Fibroblast of lung (primary cell): ENCODE results near the gene LAMP5. TPM values are rescaled to one million over a fixed set of nuclear protein-coding genes. Genes with fewer than 3 reads are reported as not detected.
A peak's percentile ranks its signal among the peaks of the same experiment; 100 is the strongest.

ENCODE experiments used
- DNase-seq, 2 donors: peaks; one replicate each; pipeline versions ENCODE4 v3.0.0 to v3.0.0-alpha.2; 2010; ENCODE audit warnings: low read depth in 2 of 2
- H2AFZ ChIP-seq: 2 replicates; pipeline ENCODE4 v1.5.1; 2012; ENCODE audit warnings: low read length, control low read depth, inconsistent platforms
- H3K27ac ChIP-seq: 2 replicates; pipeline ENCODE4 v1.5.1; 2011; ENCODE audit warnings: low read length, control low read depth; ENCODE audit not compliant: insufficient read depth
- H3K27me3 ChIP-seq: 2 replicates; pipeline ENCODE4 v1.5.1; 2011; ENCODE audit warnings: mild to moderate bottlenecking, low read length; ENCODE audit not compliant: control insufficient read depth, insufficient read depth
- H3K36me3 ChIP-seq: 2 replicates; pipeline ENCODE4 v1.5.1; 2011; ENCODE audit warnings: low read length; ENCODE audit not compliant: control insufficient read depth, insufficient read depth
- H3K4me1 ChIP-seq: 2 replicates; pipeline ENCODE4 v1.5.1; 2011; ENCODE audit warnings: low read length; ENCODE audit not compliant: control insufficient read depth, insufficient read depth; ENCODE audit errors: extremely low read depth
- H3K4me2 ChIP-seq: 2 replicates; pipeline ENCODE4 v1.5.1; 2011; ENCODE audit warnings: low read length, control low read depth; ENCODE audit not compliant: insufficient read depth; ENCODE audit errors: extremely low read depth
- H3K4me3 ChIP-seq, 4 experiments: fragments of 200-600 bp in 1 of 4; sonication (generic) in 1 of 4; replicated peaks in 1 of 4; 2 replicates each; pipeline ENCODE4 v1.5.1; 2011 to 2016; ENCODE audit warnings: low read length in 4 of 4, low read depth in 3 of 4, mild to moderate bottlenecking in 3 of 4, control low read depth in 2 of 4, inconsistent platforms in 1 of 4, mixed read lengths in 1 of 4; ENCODE audit not compliant: insufficient read depth in 1 of 4; ENCODE audit errors: control extremely low read depth in 1 of 4
- H3K79me2 ChIP-seq: 2 replicates; pipeline ENCODE4 v1.5.1; 2012; ENCODE audit warnings: mild to moderate bottlenecking, low read length, inconsistent platforms; ENCODE audit not compliant: control insufficient read depth, insufficient read depth
- H3K9ac ChIP-seq: 2 replicates; pipeline ENCODE4 v1.5.1; 2011; ENCODE audit warnings: mild to moderate bottlenecking, low read length, control low read depth; ENCODE audit not compliant: insufficient read depth
- H3K9me3 ChIP-seq: 2 replicates; pipeline ENCODE4 v1.5.1; 2012; ENCODE audit warnings: low read depth, low read length; ENCODE audit not compliant: control insufficient read depth, insufficient read depth
- H4K20me1 ChIP-seq: 2 replicates; pipeline ENCODE4 v1.5.1; 2011; ENCODE audit warnings: low read length; ENCODE audit not compliant: control insufficient read depth, insufficient read depth; ENCODE audit errors: extremely low read depth
- EZH2 ChIP-seq: IDR thresholded peaks from 2 replicates; pipeline ENCODE4 v1.5.1; 2012; ENCODE audit warnings: low read length, control low read depth, mild to moderate bottlenecking; ENCODE audit errors: missing control alignments
- polyA plus RNA-seq, 2 donors: library from polyadenylated mRNA; depleted of rRNA in 1 of 2; stranded (reverse) in 1 of 2; unstranded in 1 of 2; fragments of >200 nt; gene quantifications; 2 replicates each; pipeline ENCODE4 v1.2.1, GENCODE V29; 2011 to 2012; ENCODE audit warnings: missing spikeins in 1 of 2
- total RNA-seq: library from RNA; depleted of rRNA; stranded (reverse); fragments of >200 nt; gene quantifications from 2 replicates; pipeline ENCODE4 v1.2.1, GENCODE V29; 2014
- TF ChIP-seq, protein P1 (sequence below), 2 donors: IDR thresholded peaks in 1 of 2; conservative IDR thresholded peaks in 1 of 2; 1 replicate in 1 of 2; 2 replicates in 1 of 2; pipeline ENCODE4 v1.5.1; 2011 to 2012; ENCODE audit warnings: low read length in 2 of 2, control low read depth in 1 of 2, inconsistent platforms in 1 of 2, low read depth in 1 of 2, mild to moderate bottlenecking in 1 of 2

The LAMP5 gene
- total and polyA plus RNA-seq, 2 donors (not counting 1 experiment from before 2014, with no cell fraction given), result 0.92 to 2.1 TPM

DNA sequence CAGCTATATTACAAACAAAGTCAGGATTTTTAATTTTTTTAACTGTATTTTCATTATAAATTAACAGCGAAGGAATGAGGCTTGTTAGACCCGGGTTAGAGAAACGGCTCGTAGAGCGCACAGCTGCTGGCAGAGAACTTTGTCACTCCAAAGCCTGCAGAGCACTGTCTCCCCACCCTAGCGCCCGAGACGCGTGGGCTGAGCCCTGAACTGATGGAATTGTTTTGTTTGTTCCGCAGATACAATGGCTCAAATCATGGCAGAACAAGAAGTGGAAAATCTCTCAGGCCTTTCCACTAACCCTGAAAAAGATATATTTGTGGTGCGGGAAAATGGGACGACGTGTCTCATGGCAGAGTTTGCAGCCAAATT, 810 bp downstream of the LAMP5 start:
- Histone ChIP-seq H3K4me1 (no peaks in the 10 kb centered on the region), H3K36me3 (no peaks in the 10 kb centered on the region), H2AFZ (no peak overlapping the region), H4K20me1 (no peaks in the 10 kb centered on the region), H3K4me2 (peak overlapping the region; percentile 61), H3K27me3 (peaks cover 34% of the 10 kb centered on the region), H3K4me3 (peak overlapping the region in 1 of 4 experiments; percentile 35), H3K9ac (no peak overlapping the region), H3K79me2 (no peaks in the 10 kb centered on the region), H3K9me3 (no peaks in the 10 kb centered on the region), H3K27ac (no peak overlapping the region)
- TF ChIP-seq, protein P1, sequence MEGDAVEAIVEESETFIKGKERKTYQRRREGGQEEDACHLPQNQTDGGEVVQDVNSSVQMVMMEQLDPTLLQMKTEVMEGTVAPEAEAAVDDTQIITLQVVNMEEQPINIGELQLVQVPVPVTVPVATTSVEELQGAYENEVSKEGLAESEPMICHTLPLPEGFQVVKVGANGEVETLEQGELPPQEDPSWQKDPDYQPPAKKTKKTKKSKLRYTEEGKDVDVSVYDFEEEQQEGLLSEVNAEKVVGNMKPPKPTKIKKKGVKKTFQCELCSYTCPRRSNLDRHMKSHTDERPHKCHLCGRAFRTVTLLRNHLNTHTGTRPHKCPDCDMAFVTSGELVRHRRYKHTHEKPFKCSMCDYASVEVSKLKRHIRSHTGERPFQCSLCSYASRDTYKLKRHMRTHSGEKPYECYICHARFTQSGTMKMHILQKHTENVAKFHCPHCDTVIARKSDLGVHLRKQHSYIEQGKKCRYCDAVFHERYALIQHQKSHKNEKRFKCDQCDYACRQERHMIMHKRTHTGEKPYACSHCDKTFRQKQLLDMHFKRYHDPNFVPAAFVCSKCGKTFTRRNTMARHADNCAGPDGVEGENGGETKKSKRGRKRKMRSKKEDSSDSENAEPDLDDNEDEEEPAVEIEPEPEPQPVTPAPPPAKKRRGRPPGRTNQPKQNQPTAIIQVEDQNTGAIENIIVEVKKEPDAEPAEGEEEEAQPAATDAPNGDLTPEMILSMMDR (conservative IDR thresholded peaks at IDR 0.05 in 1 of 2, IDR thresholded peaks at IDR 0.05 in 1 of 2; ENCODE audit: low read depth in 1 of 2, low read length in 2 of 2), result no peak
- no peak for TF ChIP-seq EZH2
- no peak for DNase-seq

DNA sequence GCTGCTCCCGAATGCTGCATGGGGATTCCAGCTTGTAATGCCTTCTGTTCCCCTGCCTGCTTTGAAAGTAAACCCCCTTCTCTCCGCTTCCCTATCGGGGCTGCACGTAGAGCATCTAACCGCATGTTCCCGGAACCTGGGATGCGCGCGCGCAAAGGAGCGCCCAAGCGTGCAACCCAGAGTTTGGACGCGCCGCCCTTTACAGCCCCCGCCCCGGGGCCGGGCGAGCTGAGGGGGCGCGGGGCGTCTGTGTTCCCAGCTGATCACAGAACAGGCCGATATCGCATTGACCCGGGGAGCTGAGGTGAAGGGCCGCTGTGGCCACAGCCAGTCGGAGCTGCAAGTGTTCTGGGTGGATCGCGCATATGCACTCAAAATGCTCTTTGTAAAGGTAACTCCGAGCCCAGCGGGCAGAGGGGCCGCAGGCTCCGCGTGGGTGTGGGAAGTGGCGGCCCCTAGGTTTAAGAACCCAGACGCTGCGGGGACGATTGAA, 1.4 kb downstream of the LAMP5 start:
- Histone ChIP-seq H2AFZ (no peak overlapping the region), H3K4me1 (no peaks in the 10 kb centered on the region), H3K27ac (no peak overlapping the region), H3K4me3 (peak overlapping the region in 2 of 4 experiments; percentile 1 to 23), H3K9ac (no peak overlapping the region), H3K79me2 (no peaks in the 10 kb centered on the region), H3K27me3 (peaks cover 34% of the 10 kb centered on the region), H3K36me3 (no peaks in the 10 kb centered on the region), H3K9me3 (no peaks in the 10 kb centered on the region), H4K20me1 (no peaks in the 10 kb centered on the region), H3K4me2 (peak overlapping the region; percentile 17)
- TF ChIP-seq, protein P1 (conservative IDR thresholded peaks at IDR 0.05 in 1 of 2, IDR thresholded peaks at IDR 0.05 in 1 of 2; ENCODE audit: low read depth in 1 of 2, low read length in 2 of 2), result no peak
- peak; percentile 44 for TF ChIP-seq EZH2
- DNase-seq, result no peak

DNA sequence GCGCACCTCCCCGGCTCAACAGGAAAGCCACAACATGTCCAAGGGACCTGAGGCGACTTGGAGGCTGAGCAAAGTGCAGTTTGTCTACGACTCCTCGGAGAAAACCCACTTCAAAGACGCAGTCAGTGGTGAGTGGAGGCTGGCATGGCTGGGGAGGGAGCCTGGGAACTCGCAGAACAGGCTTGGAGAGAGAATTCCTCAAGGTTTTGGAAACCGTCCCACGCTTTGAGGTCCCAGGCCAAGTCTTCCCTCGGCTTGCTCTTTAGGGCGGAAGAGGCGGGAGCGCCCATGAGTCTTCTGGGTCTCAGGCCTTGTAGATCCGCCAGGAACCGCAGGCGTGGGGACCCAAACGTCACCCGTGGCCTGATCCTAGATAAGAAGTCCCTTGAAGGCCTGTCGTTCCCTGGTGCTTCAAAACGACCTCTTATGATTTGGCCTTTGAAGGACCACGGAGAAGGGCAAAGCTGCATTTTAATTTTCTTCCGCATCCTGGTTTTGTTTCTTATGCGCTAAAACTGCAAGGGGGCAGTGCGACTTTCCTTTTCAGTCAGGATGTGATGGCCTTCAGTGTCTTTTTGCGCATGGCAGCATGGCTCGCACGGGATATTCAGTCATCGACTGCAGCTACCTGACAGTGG, 2.0 kb downstream of the LAMP5 start:
- peaks cover 34% of the 10 kb centered on the region for H3K27me3 ChIP-seq
- DNase-seq, result peak in 1 of 2 donors; percentile 17

More for the DNA sequence above, 2.0 kb downstream of the LAMP5 start:
- TF ChIP-seq, protein P1 (conservative IDR thresholded peaks at IDR 0.05 in 1 of 2, IDR thresholded peaks at IDR 0.05 in 1 of 2; ENCODE audit: low read depth in 1 of 2, low read length in 2 of 2), result no peak
- no peak for TF ChIP-seq EZH2
- Histone ChIP-seq H3K4me1 (no peaks in the 10 kb centered on the region), H3K4me3 (peak overlapping the region in 1 of 4 experiments; percentile 1), H4K20me1 (no peaks in the 10 kb centered on the region), H3K9ac (no peak overlapping the region), H3K79me2 (no peaks in the 10 kb centered on the region), H3K36me3 (no peaks in the 10 kb centered on the region), H2AFZ (no peak overlapping the region), H3K4me2 (peak overlapping the region; percentile 17), H3K27ac (no peak overlapping the region), H3K9me3 (no peaks in the 10 kb centered on the region)
